ENCODE data around the gene HMGB2.

Gene HMGB2

DNA sequence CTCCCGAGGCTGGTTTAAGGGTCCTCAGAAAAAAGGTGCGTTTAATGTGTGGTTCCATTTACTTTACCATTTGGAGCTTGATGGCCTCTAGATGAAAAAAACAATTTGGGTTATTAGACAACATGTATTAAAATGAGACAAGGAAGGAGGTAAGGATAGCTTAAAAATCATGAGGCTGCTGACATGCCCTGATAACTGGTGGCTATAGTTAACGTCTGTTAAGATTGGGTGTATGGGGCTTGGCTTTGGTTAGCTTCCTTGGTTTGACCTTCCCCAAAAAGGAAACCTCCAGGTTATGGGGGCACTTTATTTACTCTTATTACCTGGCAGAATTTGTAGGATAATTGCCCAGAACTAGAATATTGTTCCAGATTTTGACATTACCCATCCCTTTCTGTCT is 51.5 kb downstream of the HMGB2 start:
- no peak for DNase-seq

DNA sequence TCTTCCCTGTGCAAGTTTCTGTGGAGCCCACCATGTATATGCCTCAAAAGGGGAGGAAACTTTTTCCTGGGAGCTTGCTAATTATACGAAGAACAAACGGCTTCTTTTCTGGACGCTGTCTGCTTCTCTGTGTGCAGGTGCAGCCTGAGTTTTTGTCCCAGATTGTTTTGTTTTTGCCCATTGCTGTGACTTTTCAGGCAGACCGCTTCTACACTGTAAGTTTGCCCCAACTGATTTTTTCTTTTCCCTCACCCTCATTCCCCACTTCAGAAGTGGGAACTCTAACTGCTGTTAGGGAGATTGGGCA is 51.9 kb downstream of the HMGB2 start:
- DNase-seq = no peak

DNA sequence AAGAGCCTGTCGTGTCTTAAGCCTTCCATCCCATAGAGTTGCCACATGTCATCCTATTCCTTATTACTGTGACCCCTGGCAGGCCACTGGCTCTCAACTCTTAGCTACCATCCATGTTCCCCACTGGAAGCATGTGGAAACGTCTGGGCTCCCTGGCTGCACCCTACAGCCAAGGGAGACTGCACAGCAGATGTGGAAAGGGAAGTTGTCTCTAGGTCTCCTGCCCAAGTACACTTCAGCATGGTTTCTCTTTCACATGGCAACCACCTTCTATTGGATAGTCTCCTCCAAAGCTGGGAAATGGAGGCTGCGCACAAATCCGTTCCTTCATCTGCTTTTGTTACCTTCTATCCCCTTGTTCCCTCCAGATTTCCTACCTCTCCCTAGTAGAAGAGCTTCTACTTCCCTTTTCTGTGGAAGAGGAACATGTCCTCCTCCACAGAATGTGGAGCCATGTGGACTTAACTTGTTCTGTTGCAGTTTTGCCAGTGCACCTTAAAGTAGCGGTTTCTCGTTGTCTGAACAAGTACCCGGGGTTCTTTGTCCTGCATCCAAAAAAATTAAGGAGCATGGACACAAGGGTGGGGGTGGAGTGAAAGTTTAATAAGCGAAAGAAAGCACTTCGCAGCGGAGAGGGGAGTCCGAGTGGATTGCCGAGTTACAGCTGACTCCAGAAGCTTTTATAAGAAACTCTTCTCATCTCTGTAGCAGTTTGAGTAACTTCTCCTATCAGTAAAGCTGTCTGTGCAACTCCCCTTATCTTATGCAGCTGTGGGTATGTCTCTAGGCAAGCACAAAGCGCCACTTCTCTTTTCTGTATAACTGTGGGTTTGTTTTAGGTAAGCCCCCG is 52.5 kb downstream of the HMGB2 start:
- no peak for DNase-seq
